Pons (tissue), 1 donor: ENCODE measurements around the gene TMEM181.
"Not testable (repeated sequence)": the region's sequence is repeated elsewhere in the genome, so short reads cannot be mapped to it uniquely, and the experiment has no call there.

Source experiments
- DNase-seq: peaks from one replicate; pipeline ENCODE4 v3.0.0-alpha.2; 2016; ENCODE audit warnings: low spot score

Gene TMEM181

DNA sequence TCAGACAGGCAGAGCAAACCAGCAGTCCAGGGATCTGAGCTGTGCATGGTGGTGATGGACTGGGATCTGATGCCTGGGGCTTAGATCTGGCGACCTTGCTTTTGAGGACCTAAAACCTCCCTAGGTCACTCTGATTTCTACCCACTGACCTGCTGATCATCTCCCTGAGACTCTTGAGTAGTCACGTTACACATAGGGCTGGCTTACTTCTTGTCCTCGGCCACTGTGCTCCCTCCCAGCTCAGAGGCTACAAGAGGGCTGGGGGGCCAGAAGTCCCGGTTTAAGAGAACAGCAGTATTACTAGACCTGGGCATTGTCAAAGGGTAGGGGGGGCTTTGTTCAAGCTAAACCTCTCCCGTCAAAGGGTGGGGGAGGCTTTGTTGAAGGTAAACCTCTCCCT lies 79.2 kb downstream of the TMEM181 start:
- DNase-seq, result no peak

DNA sequence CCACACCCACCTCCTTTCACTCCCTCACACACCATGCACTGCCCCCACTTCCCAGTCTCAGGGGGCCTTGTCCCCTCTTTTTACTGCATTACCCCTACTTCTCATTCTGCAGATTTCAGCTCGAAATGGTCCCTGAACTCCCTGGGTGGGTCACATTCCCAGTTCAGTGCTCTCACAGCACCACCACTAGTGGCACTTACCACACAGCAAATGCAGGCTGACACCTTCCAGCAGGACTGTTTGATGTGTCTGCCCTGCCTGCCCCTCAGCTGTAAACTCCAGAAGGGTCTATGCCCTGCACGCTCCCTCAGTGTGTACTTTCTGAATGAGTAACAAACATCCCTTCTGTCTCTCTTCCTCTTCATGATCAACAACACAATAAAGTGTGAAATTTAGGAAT lies 80.6 kb downstream of the TMEM181 start:
- DNase-seq, result no peak

DNA sequence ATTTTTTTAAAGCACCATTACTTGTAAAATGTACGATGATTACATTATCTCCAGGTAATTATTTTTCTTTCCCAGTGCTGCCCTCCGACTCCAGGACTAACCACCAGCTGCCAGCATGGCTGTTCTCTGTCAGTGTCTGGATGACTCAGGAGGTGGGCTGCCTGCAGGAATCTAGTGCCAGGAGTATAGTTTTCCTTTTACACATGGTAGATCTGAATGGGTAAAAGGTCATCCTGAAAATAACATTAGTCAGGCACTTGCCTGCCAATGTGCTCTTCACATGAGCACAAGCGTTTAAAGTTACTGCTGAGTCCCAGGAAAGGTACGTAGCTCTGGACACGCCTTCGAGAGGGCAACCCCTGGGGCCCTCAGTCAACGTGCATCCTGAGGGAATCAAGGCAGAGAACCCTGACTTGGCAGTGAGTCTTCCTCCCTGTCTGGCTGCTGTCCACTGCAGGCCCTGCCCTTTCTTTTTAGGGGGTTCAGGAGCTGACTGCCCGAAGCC lies 82.3 kb downstream of the TMEM181 start:
- no peak for DNase-seq

DNA sequence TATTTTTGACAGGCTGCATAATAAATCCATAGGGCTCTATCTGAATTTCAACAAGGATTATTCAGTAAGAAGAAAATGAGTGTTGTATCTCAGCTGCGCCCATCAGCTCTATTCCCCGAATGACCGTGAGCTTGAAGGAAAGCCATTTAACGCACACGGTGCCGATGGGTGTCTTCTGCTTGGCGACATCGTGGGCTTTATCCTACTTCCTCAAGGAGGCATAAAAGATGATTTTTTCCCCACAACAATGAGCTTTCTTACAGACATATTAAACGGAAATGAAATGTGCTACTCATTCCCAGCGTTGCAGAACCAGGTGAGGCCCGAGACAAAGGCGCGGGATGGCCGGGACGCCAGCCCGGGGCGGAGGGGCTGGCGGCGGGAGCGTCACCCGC lies 83.9 kb downstream of the TMEM181 start:
- DNase-seq, result peak; percentile 14

DNA sequence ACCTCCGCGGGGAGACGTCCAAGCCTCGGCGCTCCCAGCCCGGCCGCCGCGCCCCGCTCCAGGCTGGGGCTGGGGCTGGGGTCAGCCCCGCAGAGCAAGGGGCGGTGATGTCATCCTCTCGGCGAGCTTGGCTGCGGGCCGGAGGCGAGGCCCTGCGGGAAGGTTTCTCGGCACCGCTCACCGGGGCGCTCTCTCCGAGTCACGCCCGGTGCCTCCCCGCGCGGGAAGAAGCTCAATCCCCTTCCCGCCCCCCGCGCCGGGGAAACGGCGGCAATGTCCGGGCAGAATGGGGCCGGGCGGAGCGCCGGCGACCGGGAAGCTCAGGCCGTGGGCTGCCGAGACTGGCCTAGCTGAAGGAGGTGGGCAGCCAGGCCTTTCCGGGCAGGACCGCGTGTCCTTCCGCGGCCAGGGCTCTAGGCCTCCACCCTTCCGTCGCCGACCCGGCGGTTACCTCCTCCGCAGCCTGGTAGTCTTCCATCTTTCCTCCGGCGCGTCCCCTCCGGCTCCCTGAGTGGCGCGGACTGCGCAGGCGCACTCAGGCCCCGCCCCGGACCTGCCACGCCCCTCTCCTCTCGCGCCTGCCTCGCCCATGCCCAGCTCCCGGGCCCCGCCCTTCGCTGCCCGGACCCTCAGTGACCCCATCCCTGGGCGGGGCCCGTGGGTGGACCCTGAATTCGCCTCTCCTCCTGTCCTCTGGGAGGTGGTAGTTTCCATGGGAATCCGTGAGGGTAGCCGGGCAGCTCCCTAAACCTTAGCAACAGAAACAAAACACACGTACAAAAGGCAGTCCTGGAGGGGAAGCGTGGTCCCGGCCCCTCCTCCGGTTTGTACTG lies 84.6 kb downstream of the TMEM181 start, which contains the start of gene DYNLT1:
Gene DYNLT1, minus strand, starts transcription at position 513 of the 833 bp plus-strand sequence. Its CDS starts 35 bp downstream, at position 478.
- DNase-seq, result peak; percentile 82

DNA sequence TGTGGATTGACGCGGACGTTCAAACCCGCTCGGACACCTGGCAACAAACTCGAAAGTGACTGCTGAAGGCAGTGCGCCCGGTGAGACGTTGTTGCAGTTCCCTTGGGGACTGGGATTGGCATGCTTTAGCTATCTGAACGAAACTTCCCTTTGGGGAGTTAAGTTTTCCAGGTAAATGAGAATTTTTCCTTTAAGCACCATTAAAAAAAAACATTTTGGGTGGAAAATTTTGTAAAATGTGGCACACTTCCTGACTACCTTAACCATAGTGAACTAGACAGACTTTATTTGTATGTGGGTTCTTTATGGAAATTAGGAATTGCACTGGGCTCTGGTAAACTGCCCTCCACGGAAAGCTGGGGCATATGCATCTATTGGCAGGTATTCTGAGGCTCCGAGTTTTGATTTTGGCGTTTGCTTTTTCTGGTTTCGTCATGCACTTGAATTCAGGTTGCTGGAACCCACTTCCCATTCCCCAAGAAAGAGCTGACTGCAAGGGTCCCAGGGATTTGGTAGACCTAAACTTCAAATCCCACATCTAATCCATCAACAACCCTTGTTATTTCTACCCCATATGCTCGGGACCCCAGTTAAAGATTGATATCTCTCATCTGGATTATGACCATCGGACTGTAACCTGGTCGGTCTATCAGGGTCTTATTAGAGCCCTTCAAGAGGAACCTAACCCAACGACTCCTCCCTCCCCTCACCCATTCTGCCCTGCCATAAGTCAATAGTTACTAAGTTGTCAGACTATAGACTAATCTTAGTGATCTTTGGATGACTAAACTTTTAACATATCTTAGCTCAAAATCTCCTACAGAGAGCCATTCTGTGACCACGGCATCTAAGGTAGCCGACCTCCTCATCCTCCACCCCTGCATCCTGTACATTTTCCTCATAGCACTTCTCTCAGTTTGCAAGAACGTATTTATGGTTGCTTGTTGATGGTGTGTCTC lies 85.5 kb downstream of the TMEM181 start:
- DNase-seq, result no peak

DNA sequence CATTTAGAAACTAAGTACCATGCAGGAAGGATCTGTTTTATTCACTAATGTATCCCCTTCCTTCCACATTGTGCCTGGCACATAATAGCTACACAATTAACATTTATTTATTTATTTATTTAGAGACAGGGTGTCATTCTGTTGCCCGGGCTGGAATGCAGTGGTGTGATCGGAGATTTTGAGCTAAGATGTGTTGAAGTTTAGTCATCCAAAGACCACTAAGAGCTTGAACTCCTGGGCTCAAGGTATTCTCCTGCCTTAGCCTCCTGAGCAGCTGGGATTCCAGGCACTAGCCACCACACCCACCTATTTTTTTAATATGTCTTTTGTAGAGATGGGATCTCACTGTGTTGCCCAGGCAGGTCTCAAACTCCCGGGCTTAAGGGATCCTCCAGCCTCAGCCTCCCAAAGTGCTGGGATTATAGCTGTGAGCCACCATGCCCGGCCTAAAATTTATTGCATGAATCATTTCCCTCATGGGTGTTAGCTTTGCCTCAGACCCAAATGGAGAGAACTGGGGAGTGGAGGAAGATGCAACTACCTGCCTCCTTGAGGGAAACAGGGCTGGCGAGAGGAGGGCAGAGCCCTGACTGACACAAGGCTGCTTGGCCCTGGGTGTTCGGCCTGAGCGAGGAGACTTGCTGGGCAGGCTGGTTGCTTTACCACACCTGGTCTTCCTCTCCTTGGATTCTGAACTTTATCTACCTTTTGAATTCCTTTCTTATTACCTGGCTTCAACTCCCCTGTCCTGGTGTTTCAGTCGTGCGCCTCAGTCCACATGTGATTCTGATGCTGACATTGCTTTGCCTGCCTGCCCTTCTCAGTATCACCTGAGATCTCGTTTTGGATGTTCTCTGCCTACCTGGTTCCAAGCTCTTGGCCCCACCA lies 86.4 kb downstream of the TMEM181 start:
- no peak for DNase-seq

DNA sequence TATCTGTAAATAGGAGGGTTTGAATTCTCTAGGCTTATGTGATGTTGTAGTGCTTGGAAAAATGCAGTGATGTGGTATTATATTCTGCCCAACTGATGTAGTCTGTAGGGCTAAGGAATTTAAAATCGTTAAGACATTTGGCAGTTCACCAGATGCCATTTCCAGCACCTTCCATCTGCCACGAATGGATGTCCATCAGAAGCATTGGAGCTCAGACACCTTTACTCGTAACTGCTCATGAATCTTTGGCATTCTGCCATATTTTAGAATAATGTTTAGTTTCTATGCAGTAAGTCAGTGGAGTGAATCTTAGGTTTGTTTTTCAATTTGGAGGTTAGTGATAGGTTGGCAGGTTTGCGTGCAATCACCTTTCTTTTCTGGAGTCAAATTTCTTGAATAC lies 87.6 kb downstream of the TMEM181 start:
- DNase-seq, result no peak

DNA sequence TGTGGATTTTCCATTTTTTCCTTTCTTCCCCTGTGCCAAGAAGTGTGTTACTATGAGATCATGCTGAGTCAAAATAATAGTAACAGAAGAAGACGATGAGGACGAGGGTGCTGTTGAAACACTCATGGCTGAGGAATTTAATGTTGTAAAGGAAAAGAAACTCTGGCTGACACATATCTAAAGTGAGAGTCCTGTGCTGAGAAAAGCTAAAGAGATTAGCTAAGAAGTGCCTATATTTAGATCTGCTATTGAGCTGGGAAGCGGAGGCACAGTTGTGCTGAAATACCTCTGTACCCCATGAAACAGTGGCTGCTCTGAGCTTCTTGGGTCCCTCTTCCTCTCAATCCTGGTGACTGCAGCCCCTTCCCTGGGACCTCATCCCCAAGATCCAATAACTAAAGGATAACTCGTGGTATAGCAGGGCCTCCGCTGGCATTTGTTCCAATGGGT lies 88.8 kb downstream of the TMEM181 start:
- no peak for DNase-seq

DNA sequence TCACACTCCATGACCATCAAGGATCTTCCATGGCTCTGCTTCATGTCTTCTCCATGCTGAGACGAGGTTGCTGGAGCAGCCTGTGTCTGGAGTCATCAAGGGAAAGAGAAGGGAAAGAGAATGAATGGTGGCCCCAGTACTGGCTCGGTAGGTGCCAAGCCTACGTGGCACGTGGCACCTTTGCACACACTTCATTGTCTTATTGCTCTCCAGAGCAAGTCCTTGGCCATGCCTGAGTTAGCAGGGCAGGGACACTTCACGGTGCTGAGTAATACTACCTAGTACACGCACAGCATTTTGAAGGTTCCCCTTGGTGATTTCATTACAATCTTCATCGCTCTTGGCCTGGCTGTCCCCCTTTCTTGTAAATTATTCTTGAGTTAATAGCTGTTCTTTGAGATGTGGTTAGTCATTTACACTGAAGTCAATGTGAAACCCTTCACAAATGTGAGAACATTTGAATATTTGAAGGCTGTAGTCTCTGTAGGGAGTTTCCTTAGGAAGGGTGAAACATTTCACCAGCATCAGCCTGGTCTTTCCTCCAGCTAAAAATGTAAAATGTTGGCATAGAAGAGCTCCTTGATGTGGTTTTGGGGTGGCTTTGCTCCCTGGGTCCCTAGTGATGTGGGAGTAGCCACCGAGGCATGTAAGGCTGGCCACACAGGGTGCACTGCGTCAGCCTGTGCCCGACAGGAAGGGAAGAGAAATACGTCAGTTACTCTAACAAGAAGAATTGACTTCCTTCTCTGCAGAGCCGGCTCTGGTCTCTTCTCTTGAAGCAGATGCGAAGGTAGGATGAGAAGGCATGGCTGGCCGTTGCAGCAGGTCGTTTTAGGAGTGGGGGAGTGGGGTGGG lies 89.6 kb downstream of the TMEM181 start, which contains the start of gene SYTL3:
Gene SYTL3, plus strand, starts transcription at position 766 of the 855 bp plus-strand sequence. CDS start 13,215 bp downstream, outside the sequence.
- DNase-seq, result peak; percentile 79

DNA sequence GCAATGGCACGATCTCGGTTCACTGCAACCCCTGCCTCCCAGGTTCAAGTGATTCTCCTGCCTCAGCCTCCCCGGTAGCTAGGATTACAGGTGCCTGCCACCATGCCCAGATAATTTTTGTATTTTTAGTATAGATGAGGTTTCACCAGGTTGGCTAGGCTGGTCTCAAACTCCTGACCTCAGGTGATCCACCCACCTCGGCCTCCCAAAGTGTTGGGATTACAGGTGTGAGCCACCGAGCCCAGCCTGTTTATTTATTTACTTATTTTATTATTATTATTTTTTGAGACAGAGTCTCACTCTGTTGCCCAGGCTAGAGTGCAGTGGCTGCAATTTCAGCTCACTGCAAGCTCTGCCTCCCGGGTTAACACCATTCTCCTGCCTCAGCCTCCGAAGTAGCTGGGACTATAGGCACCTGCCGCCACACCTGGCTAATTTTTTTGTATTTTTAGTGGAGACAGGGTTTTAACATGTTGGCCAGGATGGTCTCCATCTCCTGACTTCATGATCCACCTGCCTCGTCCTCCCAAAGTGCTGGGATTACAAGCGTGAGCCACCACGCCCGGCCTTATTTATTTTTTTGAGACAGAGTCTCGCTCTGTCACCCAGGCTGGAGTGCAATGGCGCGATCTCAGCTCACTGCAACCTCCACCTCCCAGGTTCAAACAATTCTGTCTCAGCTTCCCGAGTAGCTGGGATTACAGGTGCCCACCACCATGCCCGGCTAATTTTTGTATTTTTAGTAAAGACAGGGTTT lies 92.3 kb downstream of the TMEM181 start:
- DNase-seq, result not testable (repeated sequence)

DNA sequence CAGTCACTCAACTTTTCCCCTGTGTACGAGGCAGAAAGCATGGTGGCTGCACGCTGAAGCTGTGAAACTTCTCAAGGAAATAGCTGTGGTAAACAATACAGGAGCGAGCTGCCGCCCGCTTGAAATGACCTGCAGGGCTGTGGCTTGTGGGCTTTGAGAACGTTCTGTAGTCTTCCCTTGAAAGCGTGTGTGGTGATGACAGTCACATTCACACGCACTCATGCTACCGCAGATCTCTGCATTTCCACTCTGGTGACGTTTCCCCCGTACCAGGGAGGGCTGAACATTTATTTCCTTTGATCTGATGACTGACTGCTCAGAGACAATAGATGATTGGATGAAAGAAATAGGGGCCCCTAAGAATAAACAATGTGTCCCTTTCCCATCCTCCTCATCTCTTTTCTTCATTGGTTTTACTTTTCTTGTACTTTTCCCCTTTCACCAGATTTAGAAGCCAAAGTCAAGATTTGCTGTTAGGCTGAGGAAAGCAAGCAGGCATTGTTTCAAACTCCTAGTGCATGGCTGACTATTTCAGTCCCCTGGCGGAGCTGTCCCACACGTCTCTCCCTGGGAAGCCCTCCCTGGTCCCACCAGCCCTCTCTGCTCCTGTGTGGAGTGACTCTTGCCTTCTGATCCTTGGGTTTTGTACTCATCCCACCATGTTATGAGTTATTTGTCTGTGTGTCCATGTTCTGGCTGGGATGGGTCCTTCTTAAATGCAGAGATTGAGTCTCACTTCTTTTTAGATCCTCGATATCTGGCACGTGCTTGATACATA lies 93.9 kb downstream of the TMEM181 start:
- DNase-seq, result peak; percentile 44

DNA sequence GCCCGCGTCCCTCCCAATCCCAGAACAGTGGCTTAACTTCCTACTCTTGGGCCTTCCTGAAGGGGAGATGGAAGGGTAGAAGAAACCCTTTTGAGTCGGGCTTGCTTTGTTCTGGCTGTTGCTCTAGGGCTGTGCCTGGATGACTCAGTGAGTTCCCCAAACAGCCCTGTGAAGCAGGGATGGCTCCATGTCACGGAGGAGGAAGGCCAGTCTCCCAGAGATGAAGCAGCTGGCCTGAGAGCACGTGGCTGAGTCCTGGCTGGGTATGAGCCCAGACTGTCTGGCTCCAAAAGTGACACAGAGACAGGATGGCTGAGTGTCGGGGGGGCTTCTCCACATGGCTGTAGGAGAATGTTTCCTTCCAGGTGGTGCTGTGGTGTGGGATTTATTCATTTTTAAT lies 94.6 kb downstream of the TMEM181 start:
- DNase-seq, result peak; percentile 90

DNA sequence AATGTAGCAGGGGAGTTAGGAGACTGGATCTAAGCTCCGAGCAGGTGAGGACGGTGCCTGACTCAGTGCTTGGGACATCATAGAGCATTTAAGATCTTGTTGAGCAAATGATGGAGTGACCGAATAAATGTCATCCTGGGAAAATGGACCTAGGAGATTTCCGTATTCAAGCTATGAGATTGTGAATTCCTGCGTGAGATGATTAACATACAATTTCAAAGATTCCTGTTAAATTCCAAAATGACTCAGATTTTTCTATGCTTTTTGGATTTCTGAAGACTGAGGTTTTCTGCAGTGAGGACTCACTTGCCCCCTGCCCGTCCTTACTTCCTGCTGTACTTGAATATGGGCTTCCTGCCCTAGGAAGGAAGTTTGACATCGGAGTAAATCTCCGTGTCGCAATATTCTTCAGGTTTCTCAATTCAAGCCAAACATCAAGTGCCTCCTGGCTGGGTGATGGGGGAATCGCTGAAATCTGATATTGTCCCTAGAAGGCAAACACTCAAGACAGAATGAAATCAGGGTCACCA lies 95.1 kb downstream of the TMEM181 start:
- peak; percentile 65 for DNase-seq

DNA sequence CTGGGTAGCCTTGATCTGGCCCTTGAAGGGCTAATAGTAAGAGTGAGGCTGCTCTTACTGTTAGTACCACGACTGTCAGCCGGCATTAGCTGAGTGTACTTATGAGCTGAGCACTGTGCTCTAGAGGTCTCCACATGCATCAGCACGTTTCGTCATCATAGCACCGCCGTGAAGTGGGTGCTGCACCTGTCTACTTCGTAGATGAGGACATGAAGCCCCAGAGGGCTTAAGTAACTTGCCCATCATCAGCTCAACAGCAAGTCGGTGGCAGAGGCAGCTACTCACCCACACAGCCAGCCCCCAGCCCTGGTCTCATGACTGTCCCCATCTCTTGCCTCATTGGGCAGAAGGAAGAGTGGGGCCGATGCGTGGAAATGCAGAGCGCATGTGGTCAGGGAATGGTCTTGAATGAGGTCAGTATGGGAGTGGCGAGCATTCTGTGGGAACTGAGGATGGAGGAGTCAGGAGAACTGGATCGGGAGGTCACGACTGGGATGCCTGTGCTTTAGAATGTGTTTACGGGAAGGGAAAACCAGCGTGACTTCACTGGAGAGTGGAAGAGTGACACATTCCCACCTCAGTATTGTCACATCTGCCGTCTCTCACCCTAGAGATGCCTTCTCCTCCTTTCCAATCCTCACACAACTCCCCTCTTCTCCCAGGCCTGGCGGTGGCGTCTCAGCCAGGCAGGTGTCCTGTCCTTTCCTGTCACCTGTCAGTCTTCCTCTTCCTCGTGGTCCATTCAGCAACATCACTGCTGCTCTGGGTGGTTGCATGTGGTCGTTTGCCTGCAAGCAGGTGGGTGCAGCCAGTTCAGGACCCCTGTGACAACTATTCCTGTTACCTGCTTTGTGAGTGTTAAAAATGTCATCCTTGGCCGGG lies 95.9 kb downstream of the TMEM181 start:
- DNase-seq, result no peak

DNA sequence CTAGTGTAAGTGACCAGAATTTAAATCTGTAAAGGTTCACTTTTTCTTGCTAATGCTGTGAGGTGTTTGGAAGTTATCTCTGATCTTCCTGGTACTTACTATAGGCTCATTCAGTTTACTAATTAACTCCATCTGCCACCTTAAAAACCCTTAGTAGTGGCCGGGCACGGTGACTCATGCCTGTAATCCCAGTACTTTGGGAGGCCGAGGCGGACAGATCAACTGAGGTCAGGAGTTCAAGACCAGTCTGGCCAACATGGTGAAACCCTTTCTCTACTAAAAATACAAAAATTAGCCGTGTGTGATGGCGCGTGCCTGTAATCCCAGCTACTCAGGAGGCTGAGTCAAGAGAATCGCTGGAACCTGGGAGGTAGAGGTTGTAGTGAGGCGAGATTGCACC lies 97.1 kb downstream of the TMEM181 start:
- not testable (repeated sequence) for DNase-seq

DNA sequence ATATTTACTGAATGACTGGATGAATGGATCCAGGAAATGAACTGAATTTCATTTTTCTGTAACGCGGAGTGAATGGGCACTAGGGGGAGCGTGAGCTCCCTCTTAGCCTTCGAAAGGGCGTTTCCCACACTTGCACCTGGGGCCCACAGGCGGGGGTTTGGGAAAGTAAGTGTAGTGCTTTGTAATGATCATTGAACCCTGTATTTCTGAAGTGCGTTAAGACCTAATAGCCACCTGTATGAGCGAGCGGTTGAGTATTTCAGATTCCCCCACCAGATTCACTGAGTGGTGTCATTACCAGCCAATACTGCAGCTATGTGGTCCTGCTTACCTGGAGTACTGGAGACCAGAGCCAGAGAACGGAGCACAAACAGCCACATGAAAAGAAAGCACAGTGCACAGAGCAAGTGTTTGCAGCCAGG lies 100.5 kb downstream of the TMEM181 start:
- no peak for DNase-seq
